NCI-H526 treated with DMSO at 0.1 percent for 48 hours (cell line): Measurements from ENCODE around the gene SHC2.
A peak's percentile ranks its signal among the peaks of the same experiment; 100 is the strongest.
"Not testable (repeated sequence)": the region's sequence is repeated elsewhere in the genome, so short reads cannot be mapped to it uniquely, and the experiment has no call there.

Experiments used
- DNase-seq: peaks from one replicate; lab custom pipeline; 2025; lab: John Stamatoyannopoulos, UW

The SHC2 gene

DNA sequence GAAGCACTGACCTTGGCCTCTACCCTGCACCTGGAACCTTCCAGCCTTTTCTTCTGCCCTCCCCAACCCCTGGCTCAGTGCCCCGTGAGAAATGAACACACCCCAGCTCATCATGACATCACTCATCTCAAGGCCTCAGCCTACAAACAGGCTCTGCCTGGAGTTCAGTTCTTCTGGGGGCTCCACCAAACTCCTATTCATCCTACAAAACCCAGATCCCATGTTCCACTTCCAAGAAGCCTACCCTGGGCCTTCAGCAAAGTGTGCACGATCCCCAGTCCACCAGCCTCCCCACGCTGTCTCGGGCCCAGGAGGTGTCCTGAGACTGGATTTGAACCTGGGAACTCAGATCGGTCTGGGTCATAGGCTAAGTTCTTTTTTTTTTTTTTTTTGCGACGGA lies 9.0 kb upstream of the SHC2 start:
- DNase-seq, result no peak

GRCh38 chr19:468587-469256 lies 7.9 kb upstream of the SHC2 start:
- DNase-seq, result no peak

DNA sequence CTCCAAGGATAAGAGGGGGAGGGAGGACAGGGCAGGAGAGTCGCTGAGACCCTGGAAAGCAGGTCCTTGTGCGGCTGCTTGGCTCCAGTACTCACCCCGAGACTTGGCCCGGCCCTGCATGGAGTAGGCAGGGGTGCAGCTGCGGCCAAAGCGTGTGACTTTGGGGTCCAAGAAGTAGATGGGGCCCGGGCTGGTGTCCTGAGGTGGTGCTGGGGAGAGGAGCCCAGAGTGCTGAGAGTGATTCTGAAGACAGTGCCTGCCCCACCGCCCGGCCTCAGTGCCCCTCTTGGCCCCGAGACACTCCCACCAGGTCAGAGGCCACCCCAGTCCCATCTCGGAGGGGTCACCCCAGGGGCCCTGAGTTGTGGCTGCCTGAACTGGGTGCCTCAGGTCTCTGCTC lies 6.7 kb upstream of the SHC2 start:
- DNase-seq, result no peak

DNA sequence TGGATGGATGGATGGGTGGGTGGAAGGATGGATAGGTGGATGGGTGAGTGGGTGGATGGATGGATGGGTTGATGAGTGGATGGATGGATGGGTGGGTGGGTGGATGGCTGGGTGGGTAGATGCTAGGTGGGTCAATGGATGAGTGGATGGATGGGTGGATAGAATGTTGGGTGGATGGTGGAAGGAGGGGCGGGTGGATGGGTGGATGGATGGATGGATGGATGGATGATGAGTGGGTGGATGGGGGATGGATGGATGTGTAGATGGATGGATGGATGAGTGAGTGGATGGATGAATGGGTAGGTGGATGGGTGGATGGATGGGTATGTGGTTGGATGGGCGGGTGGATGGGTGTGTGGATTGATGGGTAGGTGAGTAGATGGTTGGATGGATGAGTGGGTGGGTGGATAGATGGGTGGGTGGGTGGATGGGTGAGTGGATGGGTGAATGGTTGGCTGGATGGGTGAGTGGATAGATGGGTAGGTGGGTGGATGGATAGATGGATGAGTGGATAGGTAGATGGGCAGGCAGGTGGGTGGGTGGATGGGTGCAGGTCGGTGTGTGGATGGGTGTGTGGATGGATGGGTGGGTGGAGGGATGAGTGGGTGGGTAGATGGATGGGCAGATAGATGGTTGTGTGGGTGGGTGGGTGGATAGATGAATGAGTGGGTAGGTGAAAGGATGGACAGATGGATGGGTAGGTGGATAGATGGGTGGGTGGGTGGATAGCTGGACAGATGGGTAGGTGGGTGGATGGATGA lies 4.4 kb upstream of the SHC2 start:
- no peak for DNase-seq

DNA sequence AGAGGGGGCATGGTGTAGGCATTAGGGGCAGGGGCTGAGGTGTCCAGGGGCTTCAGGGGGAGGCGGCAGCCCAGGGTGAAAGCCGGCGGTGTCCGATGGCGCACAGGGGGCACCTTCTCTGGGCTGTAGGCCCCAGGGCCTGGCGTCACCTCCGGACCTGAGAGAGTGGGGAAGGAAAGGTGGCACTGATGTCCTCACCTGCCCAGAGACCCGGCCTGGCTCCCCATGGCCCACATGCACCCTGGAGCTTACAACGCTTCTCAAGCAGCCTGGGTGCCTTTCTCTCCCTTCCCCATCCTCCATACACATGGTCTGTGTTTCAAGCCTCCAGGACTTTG lies 3.3 kb upstream of the SHC2 start:
- DNase-seq, result no peak

DNA sequence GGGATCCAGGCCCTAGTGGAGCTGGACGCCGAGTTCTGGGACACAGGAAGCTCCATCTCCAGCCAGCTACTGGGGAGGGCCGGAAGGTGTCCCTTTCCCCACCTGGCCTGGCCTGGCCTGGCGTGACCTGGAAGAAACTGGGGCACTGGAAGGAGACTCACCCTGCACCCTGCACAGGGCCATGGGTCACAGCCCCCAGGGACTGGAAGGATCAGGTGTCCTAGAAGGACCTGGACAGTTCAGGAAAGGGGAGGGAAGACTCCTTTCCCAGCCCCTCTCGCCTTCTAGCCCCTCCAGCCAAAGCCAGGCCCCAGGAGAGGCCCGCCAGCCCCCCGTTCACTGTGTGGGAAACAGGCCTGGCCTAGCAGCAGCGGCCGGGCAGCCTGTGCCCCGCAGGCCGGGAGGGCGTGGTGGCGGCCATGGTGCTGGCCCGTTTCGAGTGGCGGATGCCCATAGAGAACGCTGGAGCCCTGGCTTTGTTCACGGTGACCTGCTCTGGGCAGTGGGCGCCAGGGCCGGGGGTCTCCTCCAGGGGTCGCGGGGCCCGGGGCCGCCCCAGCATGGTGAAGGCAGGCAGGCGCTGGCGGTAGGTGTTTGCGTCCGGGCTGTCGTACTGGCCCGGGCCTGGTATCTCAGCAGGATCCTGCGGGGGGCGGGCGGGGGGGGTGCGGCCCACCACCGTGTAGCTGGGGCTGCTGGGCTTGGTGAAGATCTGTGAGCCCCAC lies 2.8 kb upstream of the SHC2 start:
- DNase-seq, result no peak

GRCh38 chr19:461721-462551 lies 1.1 kb upstream of the SHC2 start:
- DNase-seq, result peak; percentile 17

DNA sequence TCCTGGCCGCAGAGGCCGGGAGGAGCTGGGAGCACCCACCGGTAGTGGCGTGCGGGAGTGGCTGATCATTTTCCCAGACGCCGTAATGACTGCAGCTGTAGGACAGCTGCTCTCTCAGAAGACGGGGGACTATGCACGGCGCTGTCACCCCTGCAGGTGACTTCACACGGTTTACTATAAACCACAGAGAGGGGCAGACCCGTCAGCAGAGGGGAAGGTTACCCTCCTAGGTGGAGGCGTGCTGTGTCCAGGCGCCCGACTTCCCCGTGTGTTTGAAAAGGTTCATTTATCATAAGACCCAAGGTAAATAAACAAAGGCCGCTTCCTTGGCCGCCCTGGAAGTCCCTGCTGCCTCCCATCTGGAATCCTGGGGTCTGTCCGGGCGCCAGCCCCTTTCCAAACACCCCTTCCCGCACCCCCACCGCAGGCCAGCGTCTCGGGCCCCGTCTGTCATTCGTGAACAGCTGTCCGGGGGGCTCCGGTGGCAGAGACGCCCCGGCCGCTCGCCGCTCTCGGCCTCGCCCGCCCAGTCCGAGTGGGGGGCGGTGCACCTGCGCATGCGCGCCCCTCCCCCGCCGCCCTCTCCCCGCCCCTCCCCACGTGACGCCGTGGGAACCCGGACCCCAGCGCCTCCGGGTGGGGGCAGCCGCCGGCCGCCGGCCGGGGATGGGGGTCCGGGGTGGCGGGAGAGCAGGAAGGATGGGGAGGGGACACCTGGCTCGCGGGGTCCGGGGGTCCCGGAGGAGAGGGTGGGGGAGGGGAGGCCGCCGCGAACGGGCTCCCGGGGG lies 915 bp downstream of the SHC2 start:
- peak; percentile 60 for DNase-seq

DNA sequence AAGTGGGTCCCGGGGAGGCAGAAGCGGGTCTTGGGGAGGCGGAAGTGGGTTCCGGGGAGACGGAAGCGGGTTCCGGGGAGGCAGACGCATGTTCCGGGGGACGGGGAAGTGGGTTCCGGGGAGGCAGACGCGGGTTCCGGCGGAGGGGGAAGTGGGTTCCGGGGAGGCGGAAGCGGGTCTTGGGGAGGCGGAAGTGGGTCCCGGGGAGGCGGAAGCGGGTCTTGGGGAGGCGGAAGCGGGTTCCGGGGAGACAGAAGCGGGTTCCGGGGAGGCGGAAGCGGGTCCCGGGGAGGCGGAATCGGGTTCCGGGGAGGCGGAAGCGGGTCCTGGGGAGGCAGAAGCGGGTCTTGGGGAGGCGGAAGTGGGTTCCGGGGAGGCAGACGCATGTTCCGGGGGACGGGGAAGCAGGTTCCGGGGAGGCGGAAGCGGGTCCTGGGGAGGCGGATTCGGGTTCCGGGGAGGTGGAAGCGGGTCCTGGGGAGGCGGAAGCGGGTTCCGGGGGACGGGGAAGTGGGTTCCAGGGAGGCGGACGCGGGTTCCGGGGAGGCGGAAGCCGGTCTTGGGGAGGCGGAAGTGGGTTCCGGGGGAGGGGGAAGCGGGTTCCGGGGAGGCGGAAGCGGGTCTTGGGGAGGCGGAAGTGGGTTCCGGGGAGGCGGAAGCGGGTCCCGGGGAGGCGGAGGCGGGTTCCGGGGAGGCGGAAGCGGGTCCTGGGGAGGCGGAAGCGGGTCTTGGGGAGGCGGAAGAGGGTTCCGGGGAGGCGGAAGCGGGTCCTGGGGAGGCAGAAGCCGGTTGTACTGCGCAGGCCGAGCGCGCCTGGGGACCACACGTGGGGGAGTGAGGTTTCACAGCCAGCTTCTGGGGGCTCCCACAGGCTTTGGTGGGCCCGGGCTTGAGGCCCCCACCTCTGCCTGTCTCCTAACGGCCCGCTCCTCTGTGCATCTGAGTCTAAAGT lies 2.5 kb downstream of the SHC2 start:
- no peak for DNase-seq

DNA sequence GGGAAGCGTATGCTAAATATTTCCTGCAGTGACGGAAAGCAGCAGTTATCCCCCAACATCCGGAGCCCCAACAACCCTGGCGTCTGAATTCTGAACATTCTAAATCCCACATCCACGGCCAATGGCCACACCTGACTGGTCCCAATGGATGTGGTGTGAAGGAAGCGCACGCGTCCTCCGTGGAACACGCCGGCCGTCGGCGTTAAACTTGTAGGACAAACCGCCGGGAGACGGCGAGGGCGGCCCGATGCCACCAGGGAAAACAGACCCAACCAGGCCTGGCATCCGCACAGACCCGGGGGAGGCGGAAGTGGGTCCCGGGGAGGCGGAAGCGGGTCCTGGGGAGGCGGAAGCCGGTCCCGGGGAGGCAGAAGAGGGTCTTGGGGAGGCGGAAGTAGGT lies 3.2 kb downstream of the SHC2 start:
- DNase-seq, result no peak

- DNase-seq, result no peak
These were observed 4.2 kb downstream of the SHC2 start for GRCh38 chr19:456547-457110.

DNA sequence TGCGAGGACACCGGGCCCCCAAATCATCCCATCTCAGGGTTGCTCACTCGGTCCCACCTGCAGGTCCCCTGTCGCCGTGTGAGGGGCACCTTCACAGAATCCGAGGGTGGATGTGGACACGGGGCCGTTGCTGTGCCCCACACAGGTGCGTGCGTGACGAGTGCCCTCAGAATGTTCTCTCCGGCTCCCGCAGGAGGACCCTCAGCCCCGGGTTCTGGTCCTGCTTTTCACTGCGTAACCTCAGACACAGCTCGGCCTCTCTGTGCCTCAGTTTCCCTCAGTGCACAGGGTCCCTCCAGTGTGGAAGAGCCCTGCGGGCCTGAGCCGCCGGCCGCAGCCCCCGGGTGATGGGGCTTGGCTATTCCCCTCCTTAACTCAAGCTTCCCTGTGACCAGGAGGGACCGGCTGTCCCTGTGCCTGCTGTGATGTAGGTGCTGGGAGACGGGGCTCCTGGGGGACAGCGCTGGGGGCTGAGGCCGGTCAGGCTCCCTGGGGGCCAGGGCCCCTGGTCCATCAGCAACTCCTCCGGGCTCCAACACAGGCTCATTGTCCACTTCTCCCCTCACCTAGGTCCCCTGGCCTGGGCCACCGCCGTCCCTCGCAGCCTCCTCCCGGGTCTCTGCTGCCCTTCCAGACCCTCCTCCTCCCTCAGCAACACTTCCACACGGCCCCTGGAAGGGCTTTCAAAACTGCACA lies 4.8 kb downstream of the SHC2 start:
- no peak for DNase-seq

DNA sequence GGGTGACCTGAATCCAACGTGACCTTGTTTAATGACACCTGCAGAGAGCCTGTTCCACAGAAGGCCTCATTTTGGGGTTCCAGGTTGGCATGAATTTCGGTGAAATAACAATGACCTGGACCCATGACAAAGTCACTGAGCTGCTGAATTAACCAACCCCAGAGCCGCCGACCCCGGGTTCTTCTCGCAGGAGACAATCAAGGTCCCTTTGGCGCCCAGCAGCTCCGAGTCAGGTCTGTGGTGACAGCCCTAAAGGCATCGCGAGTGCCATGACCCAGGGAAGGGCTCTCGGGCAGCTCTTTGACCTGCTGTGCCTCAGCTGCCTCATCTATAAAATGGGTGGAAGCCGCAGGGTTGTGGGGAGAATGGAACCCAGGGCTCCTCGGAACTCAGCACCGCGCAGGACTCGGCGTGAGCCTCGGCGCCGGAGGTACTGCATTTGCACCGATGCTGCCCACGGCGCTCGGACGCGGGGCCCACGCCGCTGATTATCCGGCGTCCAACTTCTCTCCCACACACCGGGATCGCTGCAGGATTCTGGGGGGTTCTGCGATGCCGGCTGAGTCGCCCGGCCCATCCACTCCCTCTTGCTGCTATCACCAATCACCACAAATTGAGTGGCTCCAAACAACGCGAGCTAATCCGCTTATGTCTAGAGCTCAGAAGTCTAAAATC lies 5.7 kb downstream of the SHC2 start:
- no peak for DNase-seq

GRCh38 chr19:453606-454005 lies 7.2 kb downstream of the SHC2 start:
- no peak for DNase-seq

- no peak for DNase-seq
These were observed 8.0 kb downstream of the SHC2 start for GRCh38 chr19:452829-453228.

DNA sequence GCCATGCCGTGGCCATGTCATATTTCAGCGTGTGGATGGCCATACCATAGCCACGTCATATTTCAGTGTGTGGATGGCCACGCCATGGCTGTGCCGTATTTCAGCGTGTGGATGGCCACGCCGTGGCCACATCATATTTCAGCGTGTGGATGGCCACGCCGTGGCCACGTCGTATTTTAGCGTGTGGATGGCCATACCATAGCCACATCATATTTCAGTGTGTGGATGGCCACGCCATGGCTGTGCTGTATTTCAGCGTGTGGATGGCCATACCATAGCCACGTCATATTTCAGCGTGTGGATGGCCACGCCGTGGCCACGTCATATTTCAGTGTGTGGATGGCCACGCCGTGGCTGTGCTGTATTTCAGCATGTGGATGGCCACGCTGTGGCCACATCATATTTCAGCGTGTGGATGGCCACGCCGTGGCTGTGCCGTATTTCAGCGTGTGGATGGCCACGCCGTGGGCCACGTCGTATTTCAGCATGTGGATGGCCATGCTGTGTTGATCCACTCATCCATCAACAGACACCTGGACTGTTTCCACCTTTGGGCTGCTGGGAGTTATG lies 9.8 kb downstream of the SHC2 start:
- DNase-seq, result not testable (repeated sequence)

- DNase-seq, result no peak
These were observed 10.9 kb downstream of the SHC2 start for GRCh38 chr19:449916-450315.

DNA sequence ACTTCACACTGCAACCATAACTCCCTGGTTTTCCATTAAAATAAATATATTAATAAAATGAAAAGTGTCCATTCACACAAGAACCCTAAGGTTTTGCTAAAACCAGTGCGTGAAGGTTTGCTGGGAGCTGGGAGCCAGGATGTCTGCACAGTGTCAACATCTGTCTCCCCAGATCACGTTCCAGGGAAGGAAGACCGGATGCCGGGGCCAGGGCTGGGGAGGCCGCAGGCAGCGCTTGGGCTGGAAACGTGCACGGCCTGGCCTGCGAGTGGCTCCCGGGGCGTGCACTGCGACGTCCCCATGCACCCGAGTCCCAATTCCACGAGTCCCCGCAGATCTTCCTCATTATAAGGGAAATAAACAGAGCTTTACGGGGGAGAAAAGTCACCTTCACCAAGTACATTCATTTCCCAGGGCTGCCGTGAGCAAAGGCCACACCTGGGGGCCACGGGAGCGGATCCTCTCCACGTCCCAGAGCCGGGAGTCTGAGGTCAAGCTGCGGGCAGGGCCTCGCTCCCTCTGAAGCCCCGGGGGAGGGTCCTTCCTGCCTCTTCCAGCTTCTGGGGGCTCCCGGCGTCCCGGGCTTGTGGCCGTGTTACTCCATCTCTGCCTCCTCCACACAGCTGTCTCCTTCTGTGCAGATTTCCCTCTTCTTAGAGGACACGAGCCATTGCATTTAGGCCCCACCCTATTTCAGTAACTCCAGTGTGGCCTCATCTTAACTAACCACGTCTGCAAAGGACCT lies 12.8 kb downstream of the SHC2 start:
- DNase-seq, result no peak
